ENCODE measurements around the gene ZBTB7C. TPM values are rescaled to one million over a fixed set of nuclear protein-coding genes. Genes with fewer than 3 reads are reported as not detected.

ZBTB7C gene
- total RNA-seq, 1 experiment from 2014 or later, result 0.33 TPM

DNA sequence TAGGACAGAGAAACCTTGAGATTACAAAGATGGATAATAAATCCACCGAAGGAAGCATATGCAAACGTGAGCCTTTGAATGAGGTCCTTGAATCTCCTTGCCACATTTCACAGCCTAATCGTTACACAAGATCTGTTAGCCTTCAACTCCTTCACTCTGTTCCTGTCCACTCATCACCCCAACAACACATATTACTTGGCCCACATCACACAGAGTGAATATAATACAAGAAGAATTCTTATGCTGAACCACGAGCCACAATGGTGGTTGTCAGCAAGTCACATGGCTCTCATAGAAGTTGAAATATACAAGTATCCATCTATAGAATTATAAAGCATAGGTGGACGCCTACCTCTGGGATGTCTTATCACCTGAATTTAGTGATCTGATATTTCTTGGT lies 12.6 kb downstream of the ZBTB7C start:
- no peak overlapping the region for H3K4me3 Mint-ChIP-seq
- Histone ChIP-seq H2AK5ac (ENCODE audit: insufficient read length, low read length) (no peak overlapping the region), H3K9me3 (ENCODE audit: control insufficient read depth, low read depth, low read length) (no peaks in the 10 kb centered on the region), H2BK15ac (ENCODE audit: low read depth, low read length) (no peak overlapping the region), H2BK20ac (ENCODE audit: low read depth, low read length, poor library complexity, severe bottlenecking) (no peak overlapping the region), H4K8ac (replicated peaks; ENCODE audit: insufficient read length, low read depth, low read length) (no peak overlapping the region), H3K4me1 (ENCODE audit: insufficient read depth, low read length) (no peaks in the 10 kb centered on the region), H3K14ac (ENCODE audit: insufficient read depth, low read length) (no peak overlapping the region), H3K4me2 (ENCODE audit: insufficient read depth, insufficient read length, low read length) (no peak overlapping the region), H3K79me1 (ENCODE audit: insufficient read depth, low read depth, low read length, poor library complexity, severe bottlenecking) (no peaks in the 10 kb centered on the region), H3K79me2 (ENCODE audit: insufficient read depth, low read length) (no peaks in the 10 kb centered on the region), H3K56ac (ENCODE audit: insufficient read length, low read depth, low read length) (no peak overlapping the region), H3K9ac (ENCODE audit: extremely low read depth, insufficient read length, low read length) (no peak overlapping the region), H3K23me2 (ENCODE audit: insufficient read length, low read depth, low read length, poor library complexity, severe bottlenecking) (no peaks in the 10 kb centered on the region), H3T11ph (ENCODE audit: low read length) (no peak overlapping the region), H3K27ac (ENCODE audit: insufficient read length, low read depth, low read length) (no peak overlapping the region), H3K27me3 (ENCODE audit: insufficient read depth, low read length) (no peaks in the 10 kb centered on the region), H4K20me1 (ENCODE audit: control insufficient read depth, insufficient read depth, insufficient read length) (no peaks in the 10 kb centered on the region), H2BK5ac (ENCODE audit: insufficient read length, low read length) (no peak overlapping the region), H4K5ac (ENCODE audit: insufficient read length, low read depth, low read length) (no peak overlapping the region), H2AFZ (ENCODE audit: low read length) (no peak overlapping the region), H2BK120ac (ENCODE audit: low read depth, low read length, poor library complexity, severe bottlenecking) (no peak overlapping the region), H4K91ac (ENCODE audit: insufficient read length, low read depth, low read length) (no peak overlapping the region), H3K18ac (ENCODE audit: insufficient read length, low read depth, low read length) (no peak overlapping the region), H3K4ac (ENCODE audit: low read depth, low read length) (no peak overlapping the region), H3K23ac (ENCODE audit: insufficient read length, low read depth, low read length) (no peak overlapping the region), H2BK12ac (ENCODE audit: insufficient read length, low read depth, low read length) (no peak overlapping the region)
- no peak overlapping the region for H3K27ac Mint-ChIP-seq
- no peak for DNase-seq
- H3K36me3 Mint-ChIP-seq (ENCODE audit: insufficient read depth in 1 of 3, low read depth in 3 of 3), result no peaks in the 10 kb centered on the region
- peaks cover 27% of the 10 kb centered on the region for H3K27me3 Mint-ChIP-seq (ENCODE audit: low read depth)
- TF ChIP-seq, protein P1, sequence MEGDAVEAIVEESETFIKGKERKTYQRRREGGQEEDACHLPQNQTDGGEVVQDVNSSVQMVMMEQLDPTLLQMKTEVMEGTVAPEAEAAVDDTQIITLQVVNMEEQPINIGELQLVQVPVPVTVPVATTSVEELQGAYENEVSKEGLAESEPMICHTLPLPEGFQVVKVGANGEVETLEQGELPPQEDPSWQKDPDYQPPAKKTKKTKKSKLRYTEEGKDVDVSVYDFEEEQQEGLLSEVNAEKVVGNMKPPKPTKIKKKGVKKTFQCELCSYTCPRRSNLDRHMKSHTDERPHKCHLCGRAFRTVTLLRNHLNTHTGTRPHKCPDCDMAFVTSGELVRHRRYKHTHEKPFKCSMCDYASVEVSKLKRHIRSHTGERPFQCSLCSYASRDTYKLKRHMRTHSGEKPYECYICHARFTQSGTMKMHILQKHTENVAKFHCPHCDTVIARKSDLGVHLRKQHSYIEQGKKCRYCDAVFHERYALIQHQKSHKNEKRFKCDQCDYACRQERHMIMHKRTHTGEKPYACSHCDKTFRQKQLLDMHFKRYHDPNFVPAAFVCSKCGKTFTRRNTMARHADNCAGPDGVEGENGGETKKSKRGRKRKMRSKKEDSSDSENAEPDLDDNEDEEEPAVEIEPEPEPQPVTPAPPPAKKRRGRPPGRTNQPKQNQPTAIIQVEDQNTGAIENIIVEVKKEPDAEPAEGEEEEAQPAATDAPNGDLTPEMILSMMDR (conservative IDR thresholded peaks at IDR 0.05), result no peak
- H3K9me3 Mint-ChIP-seq, result no peaks in the 10 kb centered on the region
- peaks cover 25 to 29% of the 10 kb centered on the region in 2 experiments for H3K4me1 Mint-ChIP-seq
- WGBS (ENCODE audit: extremely low coverage, insufficient read length, low lambda C conversion rate), result no CpG with 5 or more reads among the region's 5 CpGs

Measured in H9 (cell line).